GM18499 (cell line): ENCODE results near the gene OR5K4.

Source experiments
- ATAC-seq: cut with Tn5 transposase; IDR thresholded peaks from one replicate; pipeline ENCODE4 v1.9.1; 2021; ENCODE audit warnings: moderate number of reproducible peaks; ENCODE audit not compliant: insufficient read depth, unreplicated experiment

The OR5K4 gene, protein sequence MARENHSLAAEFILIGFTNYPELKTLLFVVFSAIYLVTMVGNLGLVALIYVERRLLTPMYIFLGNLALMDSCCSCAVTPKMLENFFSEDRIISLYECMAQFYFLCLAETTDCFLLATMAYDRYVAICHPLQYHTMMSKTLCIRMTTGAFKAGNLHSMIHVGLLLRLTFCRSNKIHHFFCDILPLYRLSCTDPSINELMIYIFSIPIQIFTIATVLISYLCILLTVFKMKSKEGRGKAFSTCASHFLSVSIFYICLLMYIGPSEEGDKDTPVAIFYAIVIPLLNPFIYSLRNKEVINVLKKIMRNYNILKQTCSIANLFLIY

DNA sequence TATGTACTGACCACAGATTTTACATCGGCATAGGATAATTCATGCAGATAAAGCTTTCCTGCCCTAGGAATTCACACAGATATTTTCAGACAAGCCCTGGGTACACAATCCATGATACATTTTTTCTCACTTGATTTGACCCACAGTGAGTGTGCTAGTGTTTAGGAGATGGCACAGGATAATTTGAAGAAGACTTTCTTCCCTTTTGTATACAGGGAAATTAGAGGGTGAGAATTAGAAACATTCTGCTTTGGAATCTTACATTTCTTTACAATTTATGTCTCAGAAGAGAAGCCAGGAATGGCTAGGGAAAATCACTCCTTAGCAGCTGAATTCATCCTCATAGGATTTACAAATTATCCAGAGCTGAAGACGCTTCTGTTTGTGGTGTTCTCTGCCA, at the start of gene OR5K4:
Gene OR5K4, plus strand, starts transcription at position 301 of the 400 bp plus-strand sequence. Its CDS starts 0 bp downstream, at position 301.
- no peak for ATAC-seq

GRCh38 chr3:98322101-98322500, 31.6 kb upstream of the OR5K4 start:
- no peak for ATAC-seq

GRCh38 chr3:98322686-98323085, 31.0 kb upstream of the OR5K4 start:
- no peak for ATAC-seq

DNA sequence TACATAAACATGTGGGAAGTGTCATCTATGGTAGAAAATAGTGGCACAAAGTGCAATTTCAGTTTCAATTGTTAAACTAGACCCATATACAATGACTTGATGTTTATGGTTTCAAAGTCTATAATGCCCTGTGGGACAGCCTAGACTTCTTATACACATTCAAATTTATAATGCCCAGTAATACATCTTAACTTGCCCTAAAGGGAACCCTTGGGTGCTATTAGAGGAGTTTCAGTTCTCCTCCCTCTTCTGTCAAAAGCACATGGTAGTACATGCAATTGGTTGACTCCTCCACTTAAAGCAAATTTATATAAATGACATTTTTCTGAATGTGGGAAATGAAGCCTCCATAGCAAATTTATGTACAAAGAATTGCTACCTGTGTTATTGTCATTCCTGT, 30.2 kb upstream of the OR5K4 start:
- ATAC-seq: no peak

DNA sequence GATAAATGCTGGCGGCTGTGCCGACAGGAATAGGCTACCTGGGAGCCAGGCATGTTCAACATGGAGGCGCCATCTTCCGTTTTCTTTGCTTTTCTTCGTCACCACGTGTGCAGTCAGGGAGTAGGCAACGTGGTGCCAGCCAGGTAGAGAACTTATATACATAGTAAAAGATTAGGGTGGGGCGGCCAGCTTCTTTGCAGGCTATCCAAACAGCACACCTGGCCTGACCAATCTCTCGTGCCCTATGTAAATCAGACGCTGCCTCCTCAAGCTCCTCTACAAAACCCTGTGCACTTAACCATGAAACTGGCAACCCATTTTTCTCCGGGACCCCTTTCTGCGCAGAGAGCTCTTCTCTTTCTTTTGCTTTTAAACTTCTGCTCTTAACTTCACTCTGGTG, 28.6 kb upstream of the OR5K4 start:
- ATAC-seq: no peak

DNA sequence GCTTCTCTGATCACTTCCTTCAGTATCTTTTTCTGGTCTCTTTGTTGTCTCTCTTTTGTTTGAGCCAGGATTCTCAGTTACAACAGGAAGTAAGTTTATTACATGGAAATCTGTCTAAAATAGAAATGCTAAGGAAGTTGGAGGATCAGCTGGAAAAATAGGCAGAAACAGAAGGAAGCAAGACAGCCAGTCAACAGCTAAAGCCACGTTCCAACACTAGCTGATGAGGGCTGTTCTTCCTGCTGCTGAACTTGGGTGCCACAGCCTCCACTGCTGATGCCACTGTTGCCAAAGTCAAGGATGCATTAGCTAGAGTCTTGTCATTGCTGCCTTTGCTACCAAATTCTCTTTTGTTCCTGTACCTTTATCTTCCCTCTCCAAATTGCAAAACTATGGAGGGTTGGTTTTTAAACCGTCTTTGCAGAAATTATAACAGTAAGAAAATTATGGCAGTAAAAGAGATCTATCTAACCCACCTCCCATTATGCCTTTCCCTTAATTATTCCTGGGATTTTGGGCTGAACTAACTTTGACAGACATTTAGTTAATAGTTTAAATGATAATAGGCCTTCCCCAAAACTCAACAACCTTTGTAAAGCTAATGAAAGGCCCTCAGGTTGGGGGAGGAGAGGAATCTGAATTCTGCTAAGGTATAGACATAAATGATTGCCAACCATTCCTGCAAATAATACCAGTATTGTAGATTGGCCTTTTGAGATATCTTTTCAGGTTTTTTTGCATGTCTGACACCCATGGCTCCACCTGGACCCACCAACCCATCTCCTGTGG, 27.4 kb upstream of the OR5K4 start:
- no peak for ATAC-seq

GRCh38 chr3:98326945-98327344, 26.7 kb upstream of the OR5K4 start:
- ATAC-seq: peak; percentile 42

DNA sequence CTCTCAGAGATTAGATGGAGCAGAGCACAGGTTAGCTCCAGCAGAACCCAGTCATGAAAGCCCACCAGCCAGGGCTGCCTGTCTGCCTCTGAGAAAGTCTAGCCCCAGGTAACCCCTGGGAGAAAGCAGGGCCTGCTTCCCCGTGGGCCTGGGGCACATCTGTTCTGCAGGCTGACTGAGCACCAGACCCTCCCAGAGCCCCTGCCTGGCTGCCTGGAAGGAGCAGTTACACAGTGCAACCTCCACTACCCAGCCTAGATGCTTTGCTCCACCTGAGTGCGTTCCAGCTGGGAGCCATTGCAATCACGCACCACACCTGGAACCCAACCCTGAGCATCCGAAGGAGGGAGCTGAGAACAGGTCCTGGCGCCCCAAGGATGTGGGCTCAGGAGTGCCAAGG, 24.7 kb upstream of the OR5K4 start:
- ATAC-seq: no peak

DNA sequence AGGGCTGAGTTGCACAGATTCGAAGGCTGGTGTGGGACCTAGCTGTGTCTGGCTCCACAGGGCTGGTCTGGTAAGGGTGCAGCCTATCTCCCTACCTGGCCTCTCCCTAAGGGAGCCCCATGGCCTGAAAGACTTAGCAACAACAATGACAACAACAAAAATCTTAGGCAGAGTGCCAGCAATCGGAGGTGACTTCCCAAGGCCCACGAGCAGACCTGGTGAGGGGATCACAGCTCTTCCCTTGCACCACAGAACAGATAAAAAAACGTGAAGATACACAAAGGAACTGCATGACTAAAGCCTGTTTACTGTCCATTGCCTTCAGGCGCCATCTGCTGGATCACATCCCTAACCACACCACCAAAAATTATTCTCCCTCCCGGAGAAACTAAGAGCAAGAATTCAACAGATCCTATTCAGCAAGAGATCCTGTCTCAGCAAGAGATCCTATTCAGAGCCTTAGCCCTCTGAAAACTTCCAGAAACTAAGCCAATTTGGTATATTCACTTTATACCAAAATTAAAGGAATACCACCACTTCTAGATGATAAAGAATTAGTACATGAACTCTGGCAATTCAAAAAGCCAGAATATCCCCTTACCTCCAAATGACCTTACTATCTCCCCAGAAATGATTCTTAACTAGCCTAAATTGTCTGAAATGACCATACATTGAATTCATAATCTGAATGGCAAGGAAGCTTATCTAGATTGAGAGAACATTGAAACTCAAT, 24.1 kb upstream of the OR5K4 start:
- peak; percentile 49 for ATAC-seq

DNA sequence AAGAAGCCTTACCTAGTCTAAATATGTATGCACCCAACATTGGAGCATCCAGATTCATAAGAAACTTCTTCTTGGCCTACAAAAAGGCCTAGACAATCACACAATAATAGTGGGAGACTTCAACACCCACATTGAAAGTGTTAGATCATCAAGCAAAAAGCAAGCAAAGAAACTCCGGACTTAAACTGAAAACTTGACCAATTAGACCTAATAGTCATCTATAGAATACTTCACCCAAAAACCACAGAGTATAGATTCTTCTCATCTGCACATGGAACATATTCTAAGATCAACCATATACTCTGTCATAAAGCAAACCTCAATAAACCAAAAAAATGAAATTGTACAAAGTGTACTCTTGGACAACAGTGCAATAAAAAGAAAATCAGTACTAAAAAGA, 22.3 kb upstream of the OR5K4 start:
- ATAC-seq: peak; percentile 30

DNA sequence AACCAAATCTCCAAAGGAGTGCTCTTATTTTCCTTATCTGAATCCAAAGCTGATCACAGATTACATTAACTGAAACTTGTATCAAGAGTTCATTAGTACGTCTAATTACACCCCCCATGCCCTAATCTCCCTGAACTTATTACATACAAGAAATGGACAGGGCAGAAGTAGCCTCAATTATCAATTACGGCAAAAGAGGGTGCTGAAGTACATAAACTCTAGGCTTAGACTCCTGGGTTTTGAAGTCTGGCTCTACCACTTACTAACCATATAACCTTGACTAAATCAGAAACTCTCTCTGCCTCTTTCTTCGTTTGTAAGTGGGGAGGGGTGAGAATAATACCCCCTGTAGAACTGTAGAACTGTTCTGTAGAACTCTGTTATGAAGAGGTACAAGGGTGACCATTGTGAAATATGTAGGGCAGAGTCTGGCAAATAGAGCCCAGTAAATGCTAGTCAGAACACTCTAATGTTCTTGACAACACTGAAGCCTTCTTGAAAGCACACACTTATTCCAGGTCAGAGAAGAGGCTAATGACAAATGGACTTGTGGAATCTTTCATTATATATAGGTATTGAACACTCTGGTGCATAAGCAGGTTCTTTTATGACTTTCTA, 19.6 kb upstream of the OR5K4 start:
- ATAC-seq: no peak

GRCh38 chr3:98339031-98339430, 14.6 kb upstream of the OR5K4 start:
- no peak for ATAC-seq

GRCh38 chr3:98341758-98342157, 11.9 kb upstream of the OR5K4 start:
- ATAC-seq: no peak

GRCh38 chr3:98343647-98344507, 9.8 kb upstream of the OR5K4 start:
- no peak for ATAC-seq

DNA sequence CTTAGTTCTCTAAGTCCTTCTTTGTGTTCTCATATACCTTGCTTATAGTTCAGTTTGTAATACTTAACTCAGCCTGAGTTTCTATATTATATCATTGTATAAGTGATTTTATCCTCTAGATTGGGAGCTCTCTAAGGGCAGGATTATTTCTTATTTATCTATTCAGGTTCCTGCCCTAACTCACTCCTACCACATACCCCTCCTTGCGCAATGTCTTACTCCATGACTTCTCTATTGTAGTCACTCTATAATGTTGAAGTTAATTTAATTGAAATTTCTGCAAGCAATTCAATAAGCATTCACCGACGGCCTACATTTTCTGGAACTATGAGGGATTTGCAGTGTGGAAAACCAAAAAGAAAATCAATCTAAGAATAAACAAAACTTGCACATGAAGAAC, 3.6 kb upstream of the OR5K4 start:
- ATAC-seq: no peak

- no peak for ATAC-seq
Measured at GRCh38 chr3:98359250-98359649, 5.6 kb downstream of the OR5K4 start.

DNA sequence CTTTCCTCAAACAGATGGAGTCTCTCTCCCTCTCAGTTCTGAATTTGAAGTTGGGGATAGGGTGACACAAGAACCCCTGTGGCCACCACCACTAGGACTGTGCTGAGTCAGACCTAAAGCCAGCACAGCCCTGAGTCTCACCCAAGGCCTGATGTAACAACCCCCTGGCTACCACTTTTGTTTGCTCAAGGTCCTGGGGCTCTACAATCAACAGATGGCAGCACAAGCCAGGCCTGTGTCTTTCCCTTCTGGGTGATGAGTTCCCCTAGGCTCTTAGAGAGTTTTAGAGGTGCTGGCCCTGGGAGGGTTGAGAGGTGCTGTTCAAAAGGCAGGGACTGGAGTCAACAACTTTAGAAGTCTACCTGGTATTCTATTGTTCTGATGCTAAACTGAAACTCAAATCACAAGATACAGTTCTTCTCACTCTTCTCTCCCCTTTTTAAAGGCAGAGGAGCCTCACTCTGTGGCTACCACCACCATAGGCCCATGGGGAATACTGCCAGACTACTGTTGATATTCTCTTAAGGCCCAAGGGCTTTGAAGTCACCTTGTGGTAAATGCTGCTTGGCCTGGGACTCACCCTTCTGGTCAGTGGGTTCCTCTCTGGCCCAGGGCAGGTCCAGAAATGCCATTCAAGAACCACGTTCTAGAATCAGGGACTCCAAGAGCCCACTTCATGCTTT, 6.5 kb downstream of the OR5K4 start:
- peak; percentile 64 for ATAC-seq

- ATAC-seq: no peak
Measured at GRCh38 chr3:98360681-98361080, 7.0 kb downstream of the OR5K4 start.

DNA sequence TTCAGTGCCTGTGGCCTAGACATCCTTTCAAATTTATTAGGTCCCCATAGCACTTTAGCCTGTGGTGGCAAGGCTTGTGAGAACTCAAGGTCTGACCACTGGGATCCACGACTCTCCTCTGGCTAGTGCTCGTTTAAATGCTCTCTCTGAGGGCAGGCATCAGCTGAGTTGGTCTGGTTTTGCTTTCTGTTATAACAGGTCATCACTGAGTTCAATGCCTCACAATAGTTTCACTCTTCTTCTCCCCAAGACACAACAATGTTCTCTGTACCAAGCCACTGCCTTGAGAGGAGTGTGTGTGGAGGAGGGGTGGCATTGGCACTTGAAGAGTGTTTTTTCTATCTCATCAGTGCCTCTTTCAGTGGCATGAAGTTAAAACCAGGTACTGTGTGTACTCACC, 7.6 kb downstream of the OR5K4 start:
- ATAC-seq: no peak
